GM19238 (cell line): ENCODE measurements around the gene VWA7.
A peak's percentile ranks its signal among the peaks of the same experiment; 100 is the strongest.
"Not testable (repeated sequence)": the region's sequence is repeated elsewhere in the genome, so short reads cannot be mapped to it uniquely, and the experiment has no call there.

Experiments
- DNase-seq: peaks from one replicate; pipeline ENCODE4 v3.0.0; 2011; ENCODE audit warnings: low spot score; ENCODE audit not compliant: insufficient read length

VWA7 gene

GRCh38 chr6:31776989-31777666 is at the start of gene VWA7:
TSS of gene VWA7 (minus strand) at chr6:31777328. CDS start at chr6:31776779, 549 bp downstream.
- DNase-seq: peak; percentile 67

- DNase-seq: peak; percentile 49
Observed at GRCh38 chr6:31826793-31827285, 49.7 kb upstream of the VWA7 start.

- DNase-seq: no peak
Observed at GRCh38 chr6:31825553-31825952, 48.4 kb upstream of the VWA7 start.

GRCh38 chr6:31823592-31824196 is 46.6 kb upstream of the VWA7 start:
- not testable (repeated sequence) for DNase-seq

- peak; percentile 41 for DNase-seq
Observed at GRCh38 chr6:31822036-31822821, 45.1 kb upstream of the VWA7 start.

- DNase-seq: peak; percentile 45
Observed at GRCh38 chr6:31821301-31822035, 44.3 kb upstream of the VWA7 start.

- not testable (repeated sequence) for DNase-seq
Observed at GRCh38 chr6:31820399-31820798, 43.3 kb upstream of the VWA7 start.

- no peak for DNase-seq
Observed at GRCh38 chr6:31819871-31820299, 42.8 kb upstream of the VWA7 start.

- DNase-seq: not testable (repeated sequence)
Observed at GRCh38 chr6:31817929-31818511, 40.9 kb upstream of the VWA7 start.

GRCh38 chr6:31817133-31817928 is 40.2 kb upstream of the VWA7 start:
- DNase-seq: not testable (repeated sequence)

GRCh38 chr6:31815025-31815838 is 38.1 kb upstream of the VWA7 start, which contains the start of the genes HSPA1A and HSPA1L:
TSS of gene HSPA1A (plus strand) at chr6:31815543. CDS start at chr6:31815757, 214 bp downstream.
TSS of gene HSPA1L (minus strand) at chr6:31815283. CDS start at chr6:31811972, 3,311 bp downstream.
- peak; percentile 49 for DNase-seq

GRCh38 chr6:31814677-31815024 is 37.5 kb upstream of the VWA7 start:
- peak; percentile 65 for DNase-seq

- no peak for DNase-seq
Observed at GRCh38 chr6:31813465-31813849, 36.3 kb upstream of the VWA7 start.

GRCh38 chr6:31811645-31812044 is 34.5 kb upstream of the VWA7 start:
- no peak for DNase-seq

GRCh38 chr6:31808599-31808998 is 31.5 kb upstream of the VWA7 start:
- DNase-seq: not testable (repeated sequence)

- peak; percentile 99 for DNase-seq
Observed at GRCh38 chr6:31806470-31807272, 29.5 kb upstream of the VWA7 start, which contains the start of gene LSM2. TSS of gene LSM2 (minus strand) at chr6:31806966. CDS start at chr6:31806757, 209 bp downstream.

GRCh38 chr6:31805939-31806469 is 28.9 kb upstream of the VWA7 start:
- DNase-seq: no peak
